ENCODE data around the gene TTC34. TPM values are rescaled to one million over a fixed set of nuclear protein-coding genes. Genes with fewer than 3 reads are reported as not detected.

TTC34 gene
- total RNA-seq, 4 donors from 2014 or later, result 0.27 to 0.62 (median 0.58) TPM; not detected in 1

DNA sequence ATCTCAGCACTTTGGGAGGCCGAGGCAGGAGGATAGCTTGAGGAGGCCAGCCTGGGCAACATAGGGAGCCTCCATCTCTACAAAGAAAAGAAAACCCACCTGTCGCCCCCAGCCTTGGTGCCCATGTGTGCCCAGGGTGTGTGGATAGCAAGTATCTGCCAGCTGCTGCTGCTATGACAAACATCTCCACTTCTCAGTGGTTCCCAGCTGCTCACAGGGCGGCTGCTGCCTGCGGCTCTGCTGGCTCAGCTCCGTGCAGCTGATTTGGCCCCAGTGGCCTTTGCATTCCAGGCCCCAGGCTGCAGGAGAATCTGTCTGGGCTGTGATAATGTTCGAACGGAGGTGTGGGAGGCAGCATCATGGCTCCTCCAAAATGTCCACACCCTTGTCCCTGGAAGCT, 10.6 kb upstream of the TTC34 start:
- H3K4me3 ChIP-seq, result no peak overlapping the region
- no peak for ATAC-seq
- no peaks in the 10 kb centered on the region for H3K36me3 ChIP-seq
- no peaks in the 10 kb centered on the region for H3K4me1 ChIP-seq
- no peak overlapping the region for H3K27ac ChIP-seq
- peaks cover 88% of the 10 kb centered on the region for H3K27me3 ChIP-seq
- 55 to 67% methylated on average over 2 to 3 of the region's 7 CpGs for WGBS, 2 donors (ENCODE audit: low coverage in 1 of 2)
- TF ChIP-seq, protein P1, sequence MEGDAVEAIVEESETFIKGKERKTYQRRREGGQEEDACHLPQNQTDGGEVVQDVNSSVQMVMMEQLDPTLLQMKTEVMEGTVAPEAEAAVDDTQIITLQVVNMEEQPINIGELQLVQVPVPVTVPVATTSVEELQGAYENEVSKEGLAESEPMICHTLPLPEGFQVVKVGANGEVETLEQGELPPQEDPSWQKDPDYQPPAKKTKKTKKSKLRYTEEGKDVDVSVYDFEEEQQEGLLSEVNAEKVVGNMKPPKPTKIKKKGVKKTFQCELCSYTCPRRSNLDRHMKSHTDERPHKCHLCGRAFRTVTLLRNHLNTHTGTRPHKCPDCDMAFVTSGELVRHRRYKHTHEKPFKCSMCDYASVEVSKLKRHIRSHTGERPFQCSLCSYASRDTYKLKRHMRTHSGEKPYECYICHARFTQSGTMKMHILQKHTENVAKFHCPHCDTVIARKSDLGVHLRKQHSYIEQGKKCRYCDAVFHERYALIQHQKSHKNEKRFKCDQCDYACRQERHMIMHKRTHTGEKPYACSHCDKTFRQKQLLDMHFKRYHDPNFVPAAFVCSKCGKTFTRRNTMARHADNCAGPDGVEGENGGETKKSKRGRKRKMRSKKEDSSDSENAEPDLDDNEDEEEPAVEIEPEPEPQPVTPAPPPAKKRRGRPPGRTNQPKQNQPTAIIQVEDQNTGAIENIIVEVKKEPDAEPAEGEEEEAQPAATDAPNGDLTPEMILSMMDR (IDR thresholded peaks at IDR 0.05), result no peak
- TF ChIP-seq EP300 (IDR thresholded peaks at IDR 0.05), result no peak
- H3K9me3 ChIP-seq, result peaks cover 0 to 26% (median 0%) of the 10 kb centered on the region in 3 donors

DNA sequence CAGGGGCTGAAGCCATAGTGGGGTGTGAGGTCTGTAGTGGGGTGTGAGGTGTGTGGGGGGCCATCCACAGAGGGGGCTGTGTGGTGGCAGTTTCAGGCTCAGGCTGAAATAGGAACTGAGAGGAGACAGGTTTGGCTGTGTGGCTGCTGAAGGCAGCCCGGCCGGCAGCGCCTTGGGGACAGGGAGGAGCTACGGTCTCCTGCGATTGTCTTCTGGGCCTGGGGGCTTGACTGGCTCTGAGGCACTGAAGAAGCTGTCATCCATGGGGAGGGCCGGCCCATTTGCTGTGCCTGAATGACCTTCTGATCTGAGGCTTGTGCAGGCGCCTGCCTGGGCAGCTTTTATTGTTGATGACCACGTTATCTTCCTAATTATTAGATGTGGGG, 10.0 kb upstream of the TTC34 start:
- Histone ChIP-seq H3K27me3 (peaks cover 89% of the 10 kb centered on the region), H3K4me3 (no peak overlapping the region), H3K9me3 (peaks cover 0 to 26% (median 0%) of the 10 kb centered on the region in 3 donors), H3K36me3 (no peaks in the 10 kb centered on the region), H3K27ac (no peak overlapping the region), H3K4me1 (no peaks in the 10 kb centered on the region)
- ATAC-seq, result no peak
- TF ChIP-seq POLR2A (IDR thresholded peaks at IDR 0.05) (no peak), EP300 (IDR thresholded peaks at IDR 0.05) (no peak), POLR2AphosphoS5 (IDR thresholded peaks at IDR 0.05) (no peak)
- TF ChIP-seq, protein P1 (IDR thresholded peaks at IDR 0.05), result no peak
- 50 to 79% methylated on average over 2 to 3 of the region's 8 CpGs for WGBS, 2 donors (ENCODE audit: low coverage in 1 of 2)

DNA sequence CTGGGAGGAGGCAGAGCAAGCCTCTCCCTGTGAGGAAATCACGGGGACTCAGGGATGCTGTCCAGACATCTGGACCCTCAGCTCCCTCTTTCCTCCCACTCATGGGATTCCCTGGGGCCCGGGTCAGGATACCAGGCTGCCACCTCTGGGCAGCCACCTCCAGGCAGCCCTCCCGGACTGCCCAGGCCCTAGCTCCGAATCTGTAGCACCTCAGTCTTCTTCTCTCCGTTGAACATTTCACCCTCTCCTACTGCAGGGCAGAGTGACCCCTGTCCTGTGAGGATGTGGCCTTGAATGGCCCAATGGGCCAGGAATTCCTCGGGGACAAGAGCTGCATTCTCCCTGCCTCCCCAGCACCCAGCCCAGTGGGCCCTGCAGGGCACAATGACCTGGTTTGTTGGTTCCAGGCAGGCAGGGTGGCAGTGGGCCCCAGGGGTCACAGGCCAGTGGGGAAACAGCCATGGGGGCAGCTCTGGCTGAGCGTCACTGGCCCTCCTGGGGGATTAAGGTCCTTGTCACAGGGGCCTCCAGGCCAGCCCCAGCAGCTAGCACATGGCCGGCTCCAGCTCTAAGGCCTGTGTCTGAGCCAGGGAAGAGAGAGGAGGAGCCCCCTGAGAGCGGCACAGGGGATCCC, 9.5 kb upstream of the TTC34 start:
- Histone ChIP-seq H3K4me3 (no peak overlapping the region), H3K9me3 (peaks cover 0 to 26% (median 0%) of the 10 kb centered on the region in 3 donors), H3K27ac (no peak overlapping the region), H3K27me3 (peaks cover 92% of the 10 kb centered on the region), H3K36me3 (no peaks in the 10 kb centered on the region), H3K4me1 (no peaks in the 10 kb centered on the region)
- TF ChIP-seq POLR2AphosphoS5 (IDR thresholded peaks at IDR 0.05) (no peak), POLR2A (IDR thresholded peaks at IDR 0.05) (no peak), EP300 (IDR thresholded peaks at IDR 0.05) (no peak)
- TF ChIP-seq, protein P1 (IDR thresholded peaks at IDR 0.05), result no peak
- no peak for ATAC-seq
- 27% methylated on average over 5 of the region's 9 CpGs; no CpG with 5 or more reads in 1 of the 2 donors for WGBS, 2 donors (ENCODE audit: low coverage in 1 of 2)

DNA sequence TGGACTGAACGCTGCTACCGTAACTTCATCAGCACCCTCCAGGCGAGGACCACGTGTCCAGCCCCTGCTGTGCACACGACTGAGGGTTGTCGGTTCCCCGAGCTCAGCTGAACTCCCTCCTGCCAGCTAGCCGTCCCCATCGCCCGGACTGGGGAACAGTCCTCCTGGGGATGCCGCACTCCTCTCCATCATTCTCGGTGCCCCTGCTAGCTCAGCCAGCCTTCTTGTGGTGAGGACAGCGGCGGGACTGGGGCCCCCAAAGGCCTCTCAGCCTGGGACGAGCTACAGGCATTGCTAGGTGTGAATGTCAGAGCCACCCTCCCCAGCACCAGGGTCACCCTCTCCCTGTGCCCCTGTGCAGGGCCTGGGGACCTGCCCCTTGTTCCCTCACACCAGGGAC, 8.8 kb upstream of the TTC34 start:
- peaks cover 0 to 26% (median 0%) of the 10 kb centered on the region in 3 donors for H3K9me3 ChIP-seq
- H3K4me1 ChIP-seq, result no peaks in the 10 kb centered on the region
- no peak for ATAC-seq
- 87% methylated on average over 6 of the region's 15 CpGs; no CpG with 5 or more reads in 1 of the 2 donors for WGBS, 2 donors (ENCODE audit: low coverage in 1 of 2)
- TF ChIP-seq, protein P1 (IDR thresholded peaks at IDR 0.05), result no peak
- no peak for TF ChIP-seq EP300 (IDR thresholded peaks at IDR 0.05)
- no peak for TF ChIP-seq POLR2AphosphoS5 (IDR thresholded peaks at IDR 0.05)
- no peak for TF ChIP-seq POLR2A (IDR thresholded peaks at IDR 0.05)
- no peak overlapping the region for H3K27ac ChIP-seq
- H3K4me3 ChIP-seq, result no peak overlapping the region
- H3K36me3 ChIP-seq, result no peaks in the 10 kb centered on the region
- peaks cover 95% of the 10 kb centered on the region for H3K27me3 ChIP-seq

DNA sequence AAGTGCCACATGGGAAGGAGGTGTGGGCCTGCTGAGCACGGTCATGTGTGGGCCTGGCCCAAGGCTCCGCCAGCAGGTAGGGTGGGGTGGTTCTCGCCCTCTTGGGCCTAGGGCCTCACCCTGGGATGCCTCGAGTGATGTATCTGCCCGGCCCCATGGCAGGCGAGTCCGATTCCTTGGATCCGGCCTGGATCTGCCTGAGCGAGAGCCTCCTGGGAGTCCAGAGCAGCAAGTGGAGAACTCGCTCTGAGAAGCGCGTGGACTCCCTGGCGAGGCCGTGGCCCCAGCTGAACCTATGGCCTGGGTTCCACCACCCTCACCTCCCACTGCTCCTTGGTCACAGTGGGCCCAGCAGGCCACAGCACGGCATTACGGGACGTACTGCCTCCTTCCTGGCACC, 8.2 kb upstream of the TTC34 start:
- no peak for TF ChIP-seq POLR2AphosphoS5 (IDR thresholded peaks at IDR 0.05)
- TF ChIP-seq EP300 (IDR thresholded peaks at IDR 0.05), result no peak
- no peak for TF ChIP-seq POLR2A (IDR thresholded peaks at IDR 0.05)
- TF ChIP-seq, protein P1 (IDR thresholded peaks at IDR 0.05), result no peak
- WGBS, 2 donors (ENCODE audit: low coverage in 1 of 2), result 60% methylated on average over 3 of the region's 17 CpGs; no CpG with 5 or more reads in 1 of the 2 donors
- no peak for ATAC-seq

More for the DNA sequence above, 8.2 kb upstream of the TTC34 start:
- Histone ChIP-seq H3K36me3 (no peaks in the 10 kb centered on the region), H3K27ac (no peak overlapping the region), H3K4me1 (no peaks in the 10 kb centered on the region), H3K27me3 (peaks cover 96% of the 10 kb centered on the region), H3K4me3 (no peak overlapping the region), H3K9me3 (peaks cover 0 to 26% (median 0%) of the 10 kb centered on the region in 3 donors)

Measured in gastroesophageal sphincter (tissue), 4 donors.